GM23338 (cell line): ENCODE data around the gene NDUFB11. TPM values are rescaled to one million over a fixed set of nuclear protein-coding genes. Genes with fewer than 3 reads are reported as not detected.

Experiments
- ATAC-seq: fragments of 200-7000 bp; cut with Tn5 transposase; 3 replicates; pipeline ENCODE4 v1.9.1; 2020
- DNase-seq: peaks from one replicate; pipeline ENCODE4 v3.0.0-alpha.2; 2015; ENCODE audit warnings: low spot score
- H2AFZ ChIP-seq: fragments of 200-600 bp; sonication (generic); 2 replicates; pipeline ENCODE4 v1.8.0; 2016; ENCODE audit warnings: antibody characterized with exemption, mild to moderate bottlenecking, moderate library complexity
- H3F3A ChIP-seq: fragments of 200-600 bp; sonication (generic); replicated peaks from 2 replicates; pipeline ENCODE4 v1.8.0; 2017; ENCODE audit warnings: antibody characterized with exemption, mixed run types, low read depth
- H3K27ac ChIP-seq: fragments of 200-600 bp; sonication (generic); 2 replicates; pipeline ENCODE4 v1.6.1; 2016; ENCODE audit warnings: low read depth
- H3K27me3 ChIP-seq: fragments of 200-600 bp; sonication (generic); 2 replicates; pipeline ENCODE4 v1.8.0; 2016; ENCODE audit warnings: mild to moderate bottlenecking, mixed run types, moderate library complexity; ENCODE audit not compliant: insufficient read depth
- H3K36me3 ChIP-seq: fragments of 200-600 bp; sonication (generic); 2 replicates; pipeline ENCODE4 v1.8.0; 2016; ENCODE audit warnings: mild to moderate bottlenecking; ENCODE audit not compliant: insufficient read depth
- H3K4me1 ChIP-seq: fragments of 200-600 bp; sonication (generic); 2 replicates; pipeline ENCODE4 v1.8.0; 2016; ENCODE audit warnings: mild to moderate bottlenecking, moderate library complexity; ENCODE audit not compliant: insufficient read depth
- H3K4me2 ChIP-seq: fragments of 200-600 bp; sonication (generic); 2 replicates; pipeline ENCODE4 v1.7.1; 2017; ENCODE audit warnings: mixed run types
- H3K4me3 ChIP-seq: fragments of 200-600 bp; sonication (generic); 2 replicates; pipeline ENCODE4 v1.6.1; 2016; ENCODE audit warnings: mixed run types
- H3K79me2 ChIP-seq: fragments of 200-600 bp; sonication (generic); replicated peaks from 2 replicates; pipeline ENCODE4 v1.8.0; 2017; ENCODE audit warnings: mild to moderate bottlenecking; ENCODE audit not compliant: insufficient read depth
- H3K9me2 ChIP-seq: fragments of 200-600 bp; sonication (generic); 2 replicates; pipeline ENCODE4 v1.8.0; 2017; ENCODE audit not compliant: insufficient read depth
- H4K20me1 ChIP-seq: fragments of 200-600 bp; sonication (generic); replicated peaks from 2 replicates; pipeline ENCODE4 v1.8.0; 2017; ENCODE audit warnings: mild to moderate bottlenecking; ENCODE audit not compliant: insufficient read depth
- H3K27ac Mint-ChIP-seq: 2 replicates; pipeline ENCODE4 v1.8.0; 2020; ENCODE audit warnings: inconsistent platforms, mild to moderate bottlenecking, moderate library complexity, mixed read lengths
- H3K27me3 Mint-ChIP-seq: 3 replicates; pipeline ENCODE4 v1.8.0; 2022; ENCODE audit warnings: low read depth, mild to moderate bottlenecking, moderate library complexity, mixed read lengths, inconsistent platforms; ENCODE audit not compliant: insufficient read depth, poor library complexity
- H3K36me3 Mint-ChIP-seq: 3 replicates; pipeline ENCODE4 v1.8.0; 2021; ENCODE audit warnings: low read depth, mild to moderate bottlenecking, inconsistent platforms, moderate library complexity, mixed read lengths
- H3K4me1 Mint-ChIP-seq: 3 replicates; pipeline ENCODE4 v1.8.0; 2020; ENCODE audit warnings: mild to moderate bottlenecking, inconsistent platforms, mixed read lengths
- H3K4me3 Mint-ChIP-seq: 3 replicates; pipeline ENCODE4 v1.8.0; 2021; ENCODE audit warnings: moderate library complexity, mild to moderate bottlenecking, inconsistent platforms, mixed read lengths
- H3K9me3 Mint-ChIP-seq: 3 replicates; pipeline ENCODE4 v1.8.0; 2020; ENCODE audit warnings: moderate library complexity, mild to moderate bottlenecking, inconsistent platforms, mixed read lengths
- CREB1 ChIP-seq: fragments of 250-450 bp; sonication (Bioruptor Pico); IDR thresholded peaks from 2 replicates; pipeline ENCODE4 v1.5.0; 2020; ENCODE audit warnings: low read depth, mild to moderate bottlenecking, moderate library complexity
- EZH2 ChIP-seq: fragments of 200-600 bp; sonication (generic); IDR thresholded peaks from one replicate; pipeline ENCODE4 v1.8.0; 2017; ENCODE audit warnings: antibody characterized with exemption, mild to moderate bottlenecking, low read depth; ENCODE audit not compliant: unreplicated experiment
- EZH2phosphoT487 ChIP-seq: fragments of 200-600 bp; sonication (generic); IDR thresholded peaks from one replicate; pipeline ENCODE4 v1.8.1; 2018; ENCODE audit warnings: antibody characterized with exemption; ENCODE audit not compliant: unreplicated experiment
- NANOG ChIP-seq: IDR thresholded peaks from 2 replicates; pipeline ENCODE4 v1.6.1; 2016; ENCODE audit warnings: antibody characterized with exemption, borderline replicate concordance
- ZNF114 ChIP-seq: fragments of 250-450 bp; sonication (Bioruptor Pico); IDR thresholded peaks from 2 replicates; pipeline ENCODE4 v1.5.0; 2020; ENCODE audit warnings: mild to moderate bottlenecking, moderate library complexity
- ZNF331 ChIP-seq: fragments of 250-450 bp; sonication (Bioruptor Pico); IDR thresholded peaks from 2 replicates; pipeline ENCODE4 v1.5.0; 2020; ENCODE audit warnings: low read depth, mild to moderate bottlenecking, moderate library complexity
- polyA plus RNA-seq: library from polyadenylated mRNA; unstranded; fragments of >200 nt; fragmentation: Nextera tagmentation; extraction: Ambion mirVana; gene quantifications from 2 replicates; pipeline ENCODE4 v1.2.1, GENCODE V29; 2016
- total RNA-seq: library from RNA; depleted of rRNA; stranded (reverse); fragments of >200 nt; shearing (Covaris generic); gene quantifications from 2 replicates; pipeline ENCODE4 v1.2.3, GENCODE V29; 2014
- TF ChIP-seq, protein P1 (sequence below): fragments of 250-450 bp; sonication (Bioruptor Pico); IDR thresholded peaks from 2 replicates; pipeline ENCODE4 v1.5.0; 2020; ENCODE audit warnings: mild to moderate bottlenecking, moderate library complexity
- TF ChIP-seq, protein P2 (sequence below), 2 experiments: fragments of 200-600 bp in 1 of 2; sonication (generic) in 1 of 2; conservative IDR thresholded peaks; 2 replicates each; pipeline versions ENCODE4 v1.5.1 to v1.6.1; 2016 to 2017; ENCODE audit warnings: antibody characterized with exemption in 2 of 2, low read depth in 2 of 2, mild to moderate bottlenecking in 2 of 2, moderate library complexity in 1 of 2
- TF ChIP-seq, protein P3 (sequence below): IDR thresholded peaks from one replicate; pipeline ENCODE4 v1.6.1; 2018; ENCODE audit warnings: antibody characterized with exemption; ENCODE audit not compliant: unreplicated experiment

NDUFB11 gene
- total and polyA plus RNA-seq, 2 experiments from 2014 or later: 103 to 238 TPM

DNA sequence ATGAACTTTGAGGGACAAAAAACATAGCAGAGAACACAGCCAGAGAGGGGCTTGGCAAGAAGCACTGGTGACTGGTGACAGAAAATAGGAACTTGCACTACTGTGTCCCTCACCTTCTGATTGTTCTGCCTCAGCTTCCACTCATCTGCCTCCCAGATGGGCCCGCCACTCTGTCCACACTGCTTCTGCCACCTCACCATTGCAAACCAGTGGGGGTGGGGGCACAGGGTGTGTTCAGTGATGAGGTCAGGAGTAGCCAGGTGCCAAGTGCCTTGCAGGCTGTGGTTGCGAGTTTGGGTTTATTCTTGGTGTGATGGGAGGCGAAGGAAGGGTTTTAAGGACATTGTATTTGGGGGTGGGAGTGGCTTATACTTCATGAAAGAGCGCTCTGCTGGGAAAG lies 40.0 kb upstream of the NDUFB11 start (continued):
- TF ChIP-seq, protein P1, sequence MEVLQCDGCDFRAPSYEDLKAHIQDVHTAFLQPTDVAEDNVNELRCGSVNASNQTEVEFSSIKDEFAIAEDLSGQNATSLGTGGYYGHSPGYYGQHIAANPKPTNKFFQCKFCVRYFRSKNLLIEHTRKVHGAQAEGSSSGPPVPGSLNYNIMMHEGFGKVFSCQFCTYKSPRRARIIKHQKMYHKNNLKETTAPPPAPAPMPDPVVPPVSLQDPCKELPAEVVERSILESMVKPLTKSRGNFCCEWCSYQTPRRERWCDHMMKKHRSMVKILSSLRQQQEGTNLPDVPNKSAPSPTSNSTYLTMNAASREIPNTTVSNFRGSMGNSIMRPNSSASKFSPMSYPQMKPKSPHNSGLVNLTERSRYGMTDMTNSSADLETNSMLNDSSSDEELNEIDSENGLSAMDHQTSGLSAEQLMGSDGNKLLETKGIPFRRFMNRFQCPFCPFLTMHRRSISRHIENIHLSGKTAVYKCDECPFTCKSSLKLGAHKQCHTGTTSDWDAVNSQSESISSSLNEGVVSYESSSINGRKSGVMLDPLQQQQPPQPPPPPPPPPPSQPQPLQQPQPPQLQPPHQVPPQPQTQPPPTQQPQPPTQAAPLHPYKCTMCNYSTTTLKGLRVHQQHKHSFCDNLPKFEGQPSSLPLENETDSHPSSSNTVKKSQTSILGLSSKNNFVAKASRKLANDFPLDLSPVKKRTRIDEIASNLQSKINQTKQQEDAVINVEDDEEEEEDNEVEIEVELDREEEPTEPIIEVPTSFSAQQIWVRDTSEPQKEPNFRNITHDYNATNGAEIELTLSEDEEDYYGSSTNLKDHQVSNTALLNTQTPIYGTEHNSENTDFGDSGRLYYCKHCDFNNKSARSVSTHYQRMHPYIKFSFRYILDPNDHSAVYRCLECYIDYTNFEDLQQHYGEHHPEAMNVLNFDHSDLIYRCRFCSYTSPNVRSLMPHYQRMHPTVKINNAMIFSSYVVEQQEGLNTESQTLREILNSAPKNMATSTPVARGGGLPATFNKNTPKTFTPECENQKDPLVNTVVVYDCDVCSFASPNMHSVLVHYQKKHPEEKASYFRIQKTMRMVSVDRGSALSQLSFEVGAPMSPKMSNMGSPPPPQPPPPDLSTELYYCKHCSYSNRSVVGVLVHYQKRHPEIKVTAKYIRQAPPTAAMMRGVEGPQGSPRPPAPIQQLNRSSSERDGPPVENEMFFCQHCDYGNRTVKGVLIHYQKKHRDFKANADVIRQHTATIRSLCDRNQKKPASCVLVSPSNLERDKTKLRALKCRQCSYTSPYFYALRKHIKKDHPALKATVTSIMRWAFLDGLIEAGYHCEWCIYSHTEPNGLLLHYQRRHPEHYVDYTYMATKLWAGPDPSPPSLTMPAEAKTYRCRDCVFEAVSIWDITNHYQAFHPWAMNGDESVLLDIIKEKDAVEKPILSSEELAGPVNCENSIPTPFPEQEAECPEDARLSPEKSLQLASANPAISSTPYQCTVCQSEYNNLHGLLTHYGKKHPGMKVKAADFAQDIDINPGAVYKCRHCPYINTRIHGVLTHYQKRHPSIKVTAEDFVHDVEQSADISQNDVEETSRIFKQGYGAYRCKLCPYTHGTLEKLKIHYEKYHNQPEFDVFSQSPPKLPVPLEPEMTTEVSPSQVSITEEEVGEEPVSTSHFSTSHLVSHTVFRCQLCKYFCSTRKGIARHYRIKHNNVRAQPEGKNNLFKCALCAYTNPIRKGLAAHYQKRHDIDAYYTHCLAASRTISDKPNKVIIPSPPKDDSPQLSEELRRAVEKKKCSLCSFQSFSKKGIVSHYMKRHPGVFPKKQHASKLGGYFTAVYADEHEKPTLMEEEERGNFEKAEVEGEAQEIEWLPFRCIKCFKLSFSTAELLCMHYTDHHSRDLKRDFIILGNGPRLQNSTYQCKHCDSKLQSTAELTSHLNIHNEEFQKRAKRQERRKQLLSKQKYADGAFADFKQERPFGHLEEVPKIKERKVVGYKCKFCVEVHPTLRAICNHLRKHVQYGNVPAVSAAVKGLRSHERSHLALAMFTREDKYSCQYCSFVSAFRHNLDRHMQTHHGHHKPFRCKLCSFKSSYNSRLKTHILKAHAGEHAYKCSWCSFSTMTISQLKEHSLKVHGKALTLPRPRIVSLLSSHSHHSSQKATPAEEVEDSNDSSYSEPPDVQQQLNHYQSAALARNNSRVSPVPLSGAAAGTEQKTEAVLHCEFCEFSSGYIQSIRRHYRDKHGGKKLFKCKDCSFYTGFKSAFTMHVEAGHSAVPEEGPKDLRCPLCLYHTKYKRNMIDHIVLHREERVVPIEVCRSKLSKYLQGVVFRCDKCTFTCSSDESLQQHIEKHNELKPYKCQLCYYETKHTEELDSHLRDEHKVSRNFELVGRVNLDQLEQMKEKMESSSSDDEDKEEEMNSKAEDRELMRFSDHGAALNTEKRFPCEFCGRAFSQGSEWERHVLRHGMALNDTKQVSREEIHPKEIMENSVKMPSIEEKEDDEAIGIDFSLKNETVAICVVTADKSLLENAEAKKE: no peak

DNA sequence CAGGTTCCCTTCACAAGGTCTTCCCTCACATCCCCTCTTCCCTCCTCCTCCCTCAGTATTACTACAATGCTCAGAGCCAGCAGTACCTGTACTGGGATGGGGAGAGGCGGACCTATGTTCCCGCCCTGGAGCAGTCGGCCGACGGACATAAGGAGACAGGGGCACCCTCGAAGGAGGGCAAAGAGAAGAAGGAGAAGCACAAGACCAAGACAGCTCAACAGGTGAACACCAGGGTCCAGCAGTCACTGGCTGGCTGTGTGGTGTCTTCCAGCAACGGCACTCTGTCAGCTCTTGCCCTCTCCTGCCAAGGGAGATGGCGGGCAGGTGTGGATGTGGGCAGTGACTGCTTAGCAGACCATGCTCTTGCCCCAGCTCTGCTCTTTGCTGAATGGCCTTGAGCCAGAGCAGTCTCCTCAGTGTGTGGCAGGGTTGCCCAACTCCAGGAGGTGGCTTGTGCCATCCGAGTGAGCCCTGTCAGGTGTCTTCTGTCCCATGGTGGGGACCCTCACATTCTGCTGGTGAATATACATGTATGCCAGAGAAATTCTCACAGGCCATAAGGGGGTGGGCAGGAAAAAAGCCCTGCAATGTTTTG lies 37.7 kb upstream of the NDUFB11 start:
- H3K27me3 Mint-ChIP-seq: peaks cover 2% of the 10 kb centered on the region
- TF ChIP-seq, protein P2, sequence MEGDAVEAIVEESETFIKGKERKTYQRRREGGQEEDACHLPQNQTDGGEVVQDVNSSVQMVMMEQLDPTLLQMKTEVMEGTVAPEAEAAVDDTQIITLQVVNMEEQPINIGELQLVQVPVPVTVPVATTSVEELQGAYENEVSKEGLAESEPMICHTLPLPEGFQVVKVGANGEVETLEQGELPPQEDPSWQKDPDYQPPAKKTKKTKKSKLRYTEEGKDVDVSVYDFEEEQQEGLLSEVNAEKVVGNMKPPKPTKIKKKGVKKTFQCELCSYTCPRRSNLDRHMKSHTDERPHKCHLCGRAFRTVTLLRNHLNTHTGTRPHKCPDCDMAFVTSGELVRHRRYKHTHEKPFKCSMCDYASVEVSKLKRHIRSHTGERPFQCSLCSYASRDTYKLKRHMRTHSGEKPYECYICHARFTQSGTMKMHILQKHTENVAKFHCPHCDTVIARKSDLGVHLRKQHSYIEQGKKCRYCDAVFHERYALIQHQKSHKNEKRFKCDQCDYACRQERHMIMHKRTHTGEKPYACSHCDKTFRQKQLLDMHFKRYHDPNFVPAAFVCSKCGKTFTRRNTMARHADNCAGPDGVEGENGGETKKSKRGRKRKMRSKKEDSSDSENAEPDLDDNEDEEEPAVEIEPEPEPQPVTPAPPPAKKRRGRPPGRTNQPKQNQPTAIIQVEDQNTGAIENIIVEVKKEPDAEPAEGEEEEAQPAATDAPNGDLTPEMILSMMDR (conservative IDR thresholded peaks at IDR 0.05; ENCODE audit: low read depth in 2 of 2): no peak
- TF ChIP-seq, protein P3, sequence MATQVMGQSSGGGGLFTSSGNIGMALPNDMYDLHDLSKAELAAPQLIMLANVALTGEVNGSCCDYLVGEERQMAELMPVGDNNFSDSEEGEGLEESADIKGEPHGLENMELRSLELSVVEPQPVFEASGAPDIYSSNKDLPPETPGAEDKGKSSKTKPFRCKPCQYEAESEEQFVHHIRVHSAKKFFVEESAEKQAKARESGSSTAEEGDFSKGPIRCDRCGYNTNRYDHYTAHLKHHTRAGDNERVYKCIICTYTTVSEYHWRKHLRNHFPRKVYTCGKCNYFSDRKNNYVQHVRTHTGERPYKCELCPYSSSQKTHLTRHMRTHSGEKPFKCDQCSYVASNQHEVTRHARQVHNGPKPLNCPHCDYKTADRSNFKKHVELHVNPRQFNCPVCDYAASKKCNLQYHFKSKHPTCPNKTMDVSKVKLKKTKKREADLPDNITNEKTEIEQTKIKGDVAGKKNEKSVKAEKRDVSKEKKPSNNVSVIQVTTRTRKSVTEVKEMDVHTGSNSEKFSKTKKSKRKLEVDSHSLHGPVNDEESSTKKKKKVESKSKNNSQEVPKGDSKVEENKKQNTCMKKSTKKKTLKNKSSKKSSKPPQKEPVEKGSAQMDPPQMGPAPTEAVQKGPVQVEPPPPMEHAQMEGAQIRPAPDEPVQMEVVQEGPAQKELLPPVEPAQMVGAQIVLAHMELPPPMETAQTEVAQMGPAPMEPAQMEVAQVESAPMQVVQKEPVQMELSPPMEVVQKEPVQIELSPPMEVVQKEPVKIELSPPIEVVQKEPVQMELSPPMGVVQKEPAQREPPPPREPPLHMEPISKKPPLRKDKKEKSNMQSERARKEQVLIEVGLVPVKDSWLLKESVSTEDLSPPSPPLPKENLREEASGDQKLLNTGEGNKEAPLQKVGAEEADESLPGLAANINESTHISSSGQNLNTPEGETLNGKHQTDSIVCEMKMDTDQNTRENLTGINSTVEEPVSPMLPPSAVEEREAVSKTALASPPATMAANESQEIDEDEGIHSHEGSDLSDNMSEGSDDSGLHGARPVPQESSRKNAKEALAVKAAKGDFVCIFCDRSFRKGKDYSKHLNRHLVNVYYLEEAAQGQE: no peak
- TF ChIP-seq ZNF331 (CRISPR knock-in tag) (no peak), NANOG (no peak), ZNF114 (CRISPR knock-in tag) (no peak), EZH2phosphoT487 (no peak), CREB1 (CRISPR knock-in tag) (no peak), EZH2 (no peak)

More for the DNA sequence above, 37.7 kb upstream of the NDUFB11 start:
- Mint-ChIP-seq H3K36me3 (peaks cover 45% of the 10 kb centered on the region), H3K4me1 (no peaks in the 10 kb centered on the region), H3K9me3 (no peaks in the 10 kb centered on the region), H3K4me3 (no peak overlapping the region), H3K27ac (no peak overlapping the region)
- no peaks in the 10 kb centered on the region for H3K4me1 ChIP-seq
- H3K36me3 ChIP-seq: no peaks in the 10 kb centered on the region
- H4K20me1 ChIP-seq: no peaks in the 10 kb centered on the region
- H3K27ac ChIP-seq: no peak overlapping the region
- no peak for ATAC-seq
- 0 out of 2 replicates have a peak, but pooled peaks cover 1% of the 10 kb centered on the region for H3F3A ChIP-seq
- H3K9me2 ChIP-seq: no peaks in the 10 kb centered on the region
- no peaks in the 10 kb centered on the region for H3K79me2 ChIP-seq
- H3K27me3 ChIP-seq: no peaks in the 10 kb centered on the region
- H3K4me2 ChIP-seq: no peak overlapping the region
- DNase-seq: no peak
- no peak overlapping the region for H3K4me3 ChIP-seq
- H2AFZ ChIP-seq: no peak overlapping the region
